ENCODE data around the gene C6orf52. TPM values are rescaled to one million over a fixed set of nuclear protein-coding genes. Genes with fewer than 3 reads are reported as not detected.

Gene C6orf52
- total and polyA plus RNA-seq, 2 of the 13 experiments (the other 11 are each of a cell fraction or from before 2014, with no cell fraction given), result 0.50 to 0.53 TPM

DNA sequence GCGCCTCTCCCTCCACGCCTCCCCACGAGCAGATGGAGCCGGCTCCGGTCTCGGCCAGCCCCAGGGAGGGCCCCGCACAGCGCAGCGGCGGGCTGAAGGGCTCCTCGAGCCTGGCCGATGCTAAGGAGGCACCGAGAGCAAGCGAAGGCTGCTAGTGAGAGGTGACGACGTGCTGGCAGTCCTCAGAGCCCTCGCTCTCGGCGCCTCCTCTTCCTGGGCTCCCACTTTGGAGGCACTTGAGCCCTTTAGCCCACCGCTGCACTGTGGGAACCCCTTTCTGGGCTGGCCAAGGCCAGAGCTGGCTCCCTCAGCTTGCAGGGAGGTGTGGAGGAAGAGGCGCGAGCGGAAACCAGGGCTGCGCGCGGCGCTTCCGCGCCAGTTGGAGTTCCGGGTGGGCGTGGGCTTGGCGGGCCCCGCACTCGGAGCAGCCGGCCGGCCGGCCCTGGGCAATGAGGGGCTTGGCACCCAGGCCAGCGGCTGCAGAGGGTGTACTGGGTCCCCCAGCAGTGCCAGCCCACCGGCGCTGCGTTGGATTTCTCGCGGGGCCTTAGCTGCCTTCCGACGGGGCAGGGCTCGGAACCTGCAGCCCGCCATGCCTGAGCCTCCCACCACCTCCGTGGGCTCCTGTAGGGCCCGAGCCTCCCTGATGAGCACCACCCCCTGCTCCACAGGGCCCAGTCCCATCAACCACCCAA lies 26.0 kb upstream of the C6orf52 start (continued):
- TF ChIP-seq, protein P1, sequence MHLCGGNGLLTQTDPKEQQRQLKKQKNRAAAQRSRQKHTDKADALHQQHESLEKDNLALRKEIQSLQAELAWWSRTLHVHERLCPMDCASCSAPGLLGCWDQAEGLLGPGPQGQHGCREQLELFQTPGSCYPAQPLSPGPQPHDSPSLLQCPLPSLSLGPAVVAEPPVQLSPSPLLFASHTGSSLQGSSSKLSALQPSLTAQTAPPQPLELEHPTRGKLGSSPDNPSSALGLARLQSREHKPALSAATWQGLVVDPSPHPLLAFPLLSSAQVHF (CRISPR knock-in tag; IDR thresholded peaks at IDR 0.05), result peak; percentile 84; the same call in 1 of the 2 replicates
- TF ChIP-seq ZNF709 (CRISPR knock-in tag; IDR thresholded peaks at IDR 0.05) (peak; percentile 79), HOXA5 (CRISPR knock-in tag; IDR thresholded peaks at IDR 0.05) (no peak), ZNF713 (CRISPR knock-in tag; IDR thresholded peaks at IDR 0.05) (no peak; the same call in 1 of the 2 replicates), ERF (CRISPR knock-in tag; IDR thresholded peaks at IDR 0.05) (0 out of 2 replicates have a peak, but pooled peaks have one; percentile 43), ZFY (CRISPR knock-in tag; IDR thresholded peaks at IDR 0.05) (peak; percentile 66), HNRNPH1 (optimal IDR thresholded peaks at IDR 0.05; ENCODE audit: low read depth, low read length) (no peak), ZFP36 (IDR thresholded peaks at IDR 0.05; ENCODE audit: borderline replicate concordance, low read depth, low read length, partially characterized antibody) (no peak), NFE2L1 (CRISPR knock-in tag; IDR thresholded peaks at IDR 0.05; ENCODE audit: borderline replicate concordance) (0 out of 2 replicates have a peak, but pooled peaks have one; percentile 7), ZNF891 (CRISPR knock-in tag; IDR thresholded peaks at IDR 0.05) (no peak), ZFP62 (CRISPR knock-in tag; IDR thresholded peaks at IDR 0.05) (no peak), ZC3H13 (CRISPR knock-in tag; IDR thresholded peaks at IDR 0.05) (peak; percentile 69), PHF20 (CRISPR knock-in tag; IDR thresholded peaks at IDR 0.05) (peak; percentile 47; the same call in 1 of the 2 replicates), ZNF737 (CRISPR knock-in tag; IDR thresholded peaks at IDR 0.05; ENCODE audit: borderline replicate concordance) (0 out of 2 replicates have a peak, but pooled peaks have one; percentile 49), ARID2 (CRISPR knock-in tag; IDR thresholded peaks at IDR 0.05; ENCODE audit: borderline replicate concordance) (no peak)
- TF ChIP-seq, protein P2, sequence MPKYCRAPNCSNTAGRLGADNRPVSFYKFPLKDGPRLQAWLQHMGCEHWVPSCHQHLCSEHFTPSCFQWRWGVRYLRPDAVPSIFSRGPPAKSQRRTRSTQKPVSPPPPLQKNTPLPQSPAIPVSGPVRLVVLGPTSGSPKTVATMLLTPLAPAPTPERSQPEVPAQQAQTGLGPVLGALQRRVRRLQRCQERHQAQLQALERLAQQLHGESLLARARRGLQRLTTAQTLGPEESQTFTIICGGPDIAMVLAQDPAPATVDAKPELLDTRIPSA (CRISPR knock-in tag; IDR thresholded peaks at IDR 0.05; ENCODE audit: borderline replicate concordance), result peak; percentile 72
- TF ChIP-seq, protein P3, sequence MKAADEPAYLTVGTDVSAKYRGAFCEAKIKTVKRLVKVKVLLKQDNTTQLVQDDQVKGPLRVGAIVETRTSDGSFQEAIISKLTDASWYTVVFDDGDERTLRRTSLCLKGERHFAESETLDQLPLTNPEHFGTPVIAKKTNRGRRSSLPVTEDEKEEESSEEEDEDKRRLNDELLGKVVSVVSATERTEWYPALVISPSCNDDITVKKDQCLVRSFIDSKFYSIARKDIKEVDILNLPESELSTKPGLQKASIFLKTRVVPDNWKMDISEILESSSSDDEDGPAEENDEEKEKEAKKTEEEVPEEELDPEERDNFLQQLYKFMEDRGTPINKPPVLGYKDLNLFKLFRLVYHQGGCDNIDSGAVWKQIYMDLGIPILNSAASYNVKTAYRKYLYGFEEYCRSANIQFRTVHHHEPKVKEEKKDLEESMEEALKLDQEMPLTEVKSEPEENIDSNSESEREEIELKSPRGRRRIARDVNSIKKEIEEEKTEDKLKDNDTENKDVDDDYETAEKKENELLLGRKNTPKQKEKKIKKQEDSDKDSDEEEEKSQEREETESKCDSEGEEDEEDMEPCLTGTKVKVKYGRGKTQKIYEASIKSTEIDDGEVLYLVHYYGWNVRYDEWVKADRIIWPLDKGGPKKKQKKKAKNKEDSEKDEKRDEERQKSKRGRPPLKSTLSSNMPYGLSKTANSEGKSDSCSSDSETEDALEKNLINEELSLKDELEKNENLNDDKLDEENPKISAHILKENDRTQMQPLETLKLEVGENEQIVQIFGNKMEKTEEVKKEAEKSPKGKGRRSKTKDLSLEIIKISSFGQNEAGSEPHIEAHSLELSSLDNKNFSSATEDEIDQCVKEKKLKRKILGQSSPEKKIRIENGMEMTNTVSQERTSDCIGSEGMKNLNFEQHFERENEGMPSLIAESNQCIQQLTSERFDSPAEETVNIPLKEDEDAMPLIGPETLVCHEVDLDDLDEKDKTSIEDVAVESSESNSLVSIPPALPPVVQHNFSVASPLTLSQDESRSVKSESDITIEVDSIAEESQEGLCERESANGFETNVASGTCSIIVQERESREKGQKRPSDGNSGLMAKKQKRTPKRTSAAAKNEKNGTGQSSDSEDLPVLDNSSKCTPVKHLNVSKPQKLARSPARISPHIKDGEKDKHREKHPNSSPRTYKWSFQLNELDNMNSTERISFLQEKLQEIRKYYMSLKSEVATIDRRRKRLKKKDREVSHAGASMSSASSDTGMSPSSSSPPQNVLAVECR (CRISPR knock-in tag; IDR thresholded peaks at IDR 0.05; ENCODE audit: borderline replicate concordance), result 0 out of 2 replicates have a peak, but pooled peaks have one; percentile 27
- TF ChIP-seq, protein P4, sequence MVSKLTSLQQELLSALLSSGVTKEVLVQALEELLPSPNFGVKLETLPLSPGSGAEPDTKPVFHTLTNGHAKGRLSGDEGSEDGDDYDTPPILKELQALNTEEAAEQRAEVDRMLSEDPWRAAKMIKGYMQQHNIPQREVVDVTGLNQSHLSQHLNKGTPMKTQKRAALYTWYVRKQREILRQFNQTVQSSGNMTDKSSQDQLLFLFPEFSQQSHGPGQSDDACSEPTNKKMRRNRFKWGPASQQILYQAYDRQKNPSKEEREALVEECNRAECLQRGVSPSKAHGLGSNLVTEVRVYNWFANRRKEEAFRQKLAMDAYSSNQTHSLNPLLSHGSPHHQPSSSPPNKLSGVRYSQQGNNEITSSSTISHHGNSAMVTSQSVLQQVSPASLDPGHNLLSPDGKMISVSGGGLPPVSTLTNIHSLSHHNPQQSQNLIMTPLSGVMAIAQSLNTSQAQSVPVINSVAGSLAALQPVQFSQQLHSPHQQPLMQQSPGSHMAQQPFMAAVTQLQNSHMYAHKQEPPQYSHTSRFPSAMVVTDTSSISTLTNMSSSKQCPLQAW (CRISPR knock-in tag; IDR thresholded peaks at IDR 0.05), result no peak; the same call in 1 of the 2 replicates
- TF ChIP-seq, protein P5, sequence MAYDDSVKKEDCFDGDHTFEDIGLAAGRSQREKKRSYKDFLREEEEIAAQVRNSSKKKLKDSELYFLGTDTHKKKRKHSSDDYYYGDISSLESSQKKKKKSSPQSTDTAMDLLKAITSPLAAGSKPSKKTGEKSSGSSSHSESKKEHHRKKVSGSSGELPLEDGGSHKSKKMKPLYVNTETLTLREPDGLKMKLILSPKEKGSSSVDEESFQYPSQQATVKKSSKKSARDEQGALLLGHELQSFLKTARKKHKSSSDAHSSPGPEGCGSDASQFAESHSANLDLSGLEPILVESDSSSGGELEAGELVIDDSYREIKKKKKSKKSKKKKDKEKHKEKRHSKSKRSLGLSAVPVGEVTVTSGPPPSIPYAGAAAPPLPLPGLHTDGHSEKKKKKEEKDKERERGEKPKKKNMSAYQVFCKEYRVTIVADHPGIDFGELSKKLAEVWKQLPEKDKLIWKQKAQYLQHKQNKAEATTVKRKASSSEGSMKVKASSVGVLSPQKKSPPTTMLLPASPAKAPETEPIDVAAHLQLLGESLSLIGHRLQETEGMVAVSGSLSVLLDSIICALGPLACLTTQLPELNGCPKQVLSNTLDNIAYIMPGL (CRISPR knock-in tag; IDR thresholded peaks at IDR 0.05; ENCODE audit: borderline replicate concordance in 1 of 2, low read depth in 1 of 2), result peak; percentile 72 to 77; a peak in 2 of 4 replicates
